SK-N-SH (cell line): Measurements from ENCODE around the gene GLYR1.

Source experiments
- EP300 ChIP-seq, 2 experiments: IDR thresholded peaks; 2 replicates each; pipeline versions ENCODE4 v1.4.0 to v1.6.1; 2012; ENCODE audit warnings: borderline replicate concordance in 1 of 2, low read depth in 1 of 2, low read length in 1 of 2
- JUND ChIP-seq: IDR thresholded peaks from 2 replicates; pipeline ENCODE4 v1.4.0; 2012
- TCF12 ChIP-seq: IDR thresholded peaks from 2 replicates; pipeline ENCODE4 v1.4.0; 2012
- TF ChIP-seq, protein P1 (sequence below): IDR thresholded peaks from 2 replicates; pipeline ENCODE4 v1.6.1; 2012; ENCODE audit warnings: mild to moderate bottlenecking, low read depth, low read length, moderate library complexity
- TF ChIP-seq, protein P2 (sequence below): fragments of 200-600 bp; sonication (generic); IDR thresholded peaks from 2 replicates; pipeline ENCODE4 v1.6.1; 2017; ENCODE audit warnings: antibody characterized with exemption, mild to moderate bottlenecking, moderate library complexity
- TF ChIP-seq, protein P3 (sequence below): fragments of 150-350 bp; IDR thresholded peaks from 2 replicates; pipeline ENCODE4 v1.6.1; 2017; ENCODE audit warnings: antibody characterized with exemption, low read length, low read depth, borderline replicate concordance

DNA sequence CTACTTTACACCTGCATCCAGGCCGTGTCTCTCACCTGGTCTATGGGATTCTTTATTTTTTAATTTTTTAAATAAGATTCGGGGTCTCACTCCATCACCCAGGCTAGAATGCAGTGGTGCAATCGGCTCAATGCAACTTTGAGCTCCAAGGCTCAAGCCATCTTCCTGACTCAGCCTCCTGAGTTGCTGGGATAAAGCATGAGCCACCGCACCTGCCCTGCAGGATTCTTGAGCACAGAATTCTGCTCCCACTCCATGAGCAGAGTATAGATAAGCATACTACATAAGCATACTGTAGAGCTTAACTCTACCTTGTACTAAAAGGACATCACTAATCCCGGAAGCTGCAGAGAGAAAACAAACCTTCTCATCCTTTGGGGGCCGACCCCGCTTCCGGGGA lies 15.5 kb downstream of the GLYR1 start:
- TF ChIP-seq, protein P1, sequence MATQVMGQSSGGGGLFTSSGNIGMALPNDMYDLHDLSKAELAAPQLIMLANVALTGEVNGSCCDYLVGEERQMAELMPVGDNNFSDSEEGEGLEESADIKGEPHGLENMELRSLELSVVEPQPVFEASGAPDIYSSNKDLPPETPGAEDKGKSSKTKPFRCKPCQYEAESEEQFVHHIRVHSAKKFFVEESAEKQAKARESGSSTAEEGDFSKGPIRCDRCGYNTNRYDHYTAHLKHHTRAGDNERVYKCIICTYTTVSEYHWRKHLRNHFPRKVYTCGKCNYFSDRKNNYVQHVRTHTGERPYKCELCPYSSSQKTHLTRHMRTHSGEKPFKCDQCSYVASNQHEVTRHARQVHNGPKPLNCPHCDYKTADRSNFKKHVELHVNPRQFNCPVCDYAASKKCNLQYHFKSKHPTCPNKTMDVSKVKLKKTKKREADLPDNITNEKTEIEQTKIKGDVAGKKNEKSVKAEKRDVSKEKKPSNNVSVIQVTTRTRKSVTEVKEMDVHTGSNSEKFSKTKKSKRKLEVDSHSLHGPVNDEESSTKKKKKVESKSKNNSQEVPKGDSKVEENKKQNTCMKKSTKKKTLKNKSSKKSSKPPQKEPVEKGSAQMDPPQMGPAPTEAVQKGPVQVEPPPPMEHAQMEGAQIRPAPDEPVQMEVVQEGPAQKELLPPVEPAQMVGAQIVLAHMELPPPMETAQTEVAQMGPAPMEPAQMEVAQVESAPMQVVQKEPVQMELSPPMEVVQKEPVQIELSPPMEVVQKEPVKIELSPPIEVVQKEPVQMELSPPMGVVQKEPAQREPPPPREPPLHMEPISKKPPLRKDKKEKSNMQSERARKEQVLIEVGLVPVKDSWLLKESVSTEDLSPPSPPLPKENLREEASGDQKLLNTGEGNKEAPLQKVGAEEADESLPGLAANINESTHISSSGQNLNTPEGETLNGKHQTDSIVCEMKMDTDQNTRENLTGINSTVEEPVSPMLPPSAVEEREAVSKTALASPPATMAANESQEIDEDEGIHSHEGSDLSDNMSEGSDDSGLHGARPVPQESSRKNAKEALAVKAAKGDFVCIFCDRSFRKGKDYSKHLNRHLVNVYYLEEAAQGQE: no peak
- TF ChIP-seq, protein P2, sequence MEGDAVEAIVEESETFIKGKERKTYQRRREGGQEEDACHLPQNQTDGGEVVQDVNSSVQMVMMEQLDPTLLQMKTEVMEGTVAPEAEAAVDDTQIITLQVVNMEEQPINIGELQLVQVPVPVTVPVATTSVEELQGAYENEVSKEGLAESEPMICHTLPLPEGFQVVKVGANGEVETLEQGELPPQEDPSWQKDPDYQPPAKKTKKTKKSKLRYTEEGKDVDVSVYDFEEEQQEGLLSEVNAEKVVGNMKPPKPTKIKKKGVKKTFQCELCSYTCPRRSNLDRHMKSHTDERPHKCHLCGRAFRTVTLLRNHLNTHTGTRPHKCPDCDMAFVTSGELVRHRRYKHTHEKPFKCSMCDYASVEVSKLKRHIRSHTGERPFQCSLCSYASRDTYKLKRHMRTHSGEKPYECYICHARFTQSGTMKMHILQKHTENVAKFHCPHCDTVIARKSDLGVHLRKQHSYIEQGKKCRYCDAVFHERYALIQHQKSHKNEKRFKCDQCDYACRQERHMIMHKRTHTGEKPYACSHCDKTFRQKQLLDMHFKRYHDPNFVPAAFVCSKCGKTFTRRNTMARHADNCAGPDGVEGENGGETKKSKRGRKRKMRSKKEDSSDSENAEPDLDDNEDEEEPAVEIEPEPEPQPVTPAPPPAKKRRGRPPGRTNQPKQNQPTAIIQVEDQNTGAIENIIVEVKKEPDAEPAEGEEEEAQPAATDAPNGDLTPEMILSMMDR: no peak
- no peak for TF ChIP-seq JUND
- no peak for TF ChIP-seq EP300 (IDR thresholded peaks at IDR 0.05; ENCODE audit: borderline replicate concordance in 1 of 2, low read depth in 1 of 2, low read length in 1 of 2)
- no peak for TF ChIP-seq TCF12
- TF ChIP-seq, protein P3, sequence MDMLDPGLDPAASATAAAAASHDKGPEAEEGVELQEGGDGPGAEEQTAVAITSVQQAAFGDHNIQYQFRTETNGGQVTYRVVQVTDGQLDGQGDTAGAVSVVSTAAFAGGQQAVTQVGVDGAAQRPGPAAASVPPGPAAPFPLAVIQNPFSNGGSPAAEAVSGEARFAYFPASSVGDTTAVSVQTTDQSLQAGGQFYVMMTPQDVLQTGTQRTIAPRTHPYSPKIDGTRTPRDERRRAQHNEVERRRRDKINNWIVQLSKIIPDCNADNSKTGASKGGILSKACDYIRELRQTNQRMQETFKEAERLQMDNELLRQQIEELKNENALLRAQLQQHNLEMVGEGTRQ: no peak
